Measurements from ENCODE around the gene TNS3. TPM values are rescaled to one million over a fixed set of nuclear protein-coding genes. Genes with fewer than 3 reads are reported as not detected.

The TNS3 gene
- total RNA-seq, 1 experiment from 2014 or later = 143 TPM

DNA sequence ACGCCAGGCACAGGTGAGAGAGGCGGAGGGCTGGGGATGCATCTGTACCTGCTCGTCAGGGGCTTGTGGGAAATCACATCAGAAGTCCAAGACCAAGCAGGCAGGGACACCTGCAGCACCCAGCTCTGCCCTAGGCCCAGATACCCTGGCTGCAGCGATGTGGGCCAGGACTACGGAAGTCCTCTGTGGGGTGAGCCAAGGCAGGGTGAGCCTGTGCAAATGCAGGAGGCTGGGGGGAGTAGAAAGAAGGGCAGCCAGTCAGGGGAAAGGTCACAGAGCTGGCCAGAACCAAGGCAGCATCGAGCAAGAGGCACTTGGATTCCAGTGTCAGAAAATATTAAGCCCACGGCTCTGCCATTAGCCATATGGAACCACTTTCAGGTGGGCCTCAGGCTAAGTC is 85.2 kb downstream of the TNS3 start:
- Histone ChIP-seq H4K20me1 (ENCODE audit: insufficient read depth) (peaks cover 97% of the 10 kb centered on the region), H3K4me3 (no peak overlapping the region), H3K9me2 (ENCODE audit: insufficient read depth) (no peaks in the 10 kb centered on the region), H3K4me2 (no peak overlapping the region), H3F3A (ENCODE audit: insufficient read depth, low read depth) (peaks cover 53% of the 10 kb centered on the region), H2AFZ (no peak overlapping the region), H3K9me3 (ENCODE audit: insufficient read depth, low read depth) (no peaks in the 10 kb centered on the region), H3K27me3 (ENCODE audit: insufficient read depth, low read depth) (no peaks in the 10 kb centered on the region), H3K36me3 (ENCODE audit: low read depth) (peaks cover 26% of the 10 kb centered on the region), H3K4me1 (replicated peaks; ENCODE audit: insufficient read depth) (peaks cover 26% of the 10 kb centered on the region), H3K27ac (no peak overlapping the region), H3K79me2 (ENCODE audit: low read depth) (peaks cover 96% of the 10 kb centered on the region)
- POLR2A ChIA-PET (ENCODE audit: unreplicated experiment) = no interaction called here
- intact Hi-C loops (cut with micrococcal nuclease; ENCODE audit: unreplicated experiment) = no loop called here
- no peak for DNase-seq
- BruUV-seq (replicated peaks) = no TSS peak
- TF ChIP-seq EZH2 (IDR thresholded peaks at IDR 0.05; ENCODE audit: low read depth) = no peak
- TF ChIP-seq, protein P1, sequence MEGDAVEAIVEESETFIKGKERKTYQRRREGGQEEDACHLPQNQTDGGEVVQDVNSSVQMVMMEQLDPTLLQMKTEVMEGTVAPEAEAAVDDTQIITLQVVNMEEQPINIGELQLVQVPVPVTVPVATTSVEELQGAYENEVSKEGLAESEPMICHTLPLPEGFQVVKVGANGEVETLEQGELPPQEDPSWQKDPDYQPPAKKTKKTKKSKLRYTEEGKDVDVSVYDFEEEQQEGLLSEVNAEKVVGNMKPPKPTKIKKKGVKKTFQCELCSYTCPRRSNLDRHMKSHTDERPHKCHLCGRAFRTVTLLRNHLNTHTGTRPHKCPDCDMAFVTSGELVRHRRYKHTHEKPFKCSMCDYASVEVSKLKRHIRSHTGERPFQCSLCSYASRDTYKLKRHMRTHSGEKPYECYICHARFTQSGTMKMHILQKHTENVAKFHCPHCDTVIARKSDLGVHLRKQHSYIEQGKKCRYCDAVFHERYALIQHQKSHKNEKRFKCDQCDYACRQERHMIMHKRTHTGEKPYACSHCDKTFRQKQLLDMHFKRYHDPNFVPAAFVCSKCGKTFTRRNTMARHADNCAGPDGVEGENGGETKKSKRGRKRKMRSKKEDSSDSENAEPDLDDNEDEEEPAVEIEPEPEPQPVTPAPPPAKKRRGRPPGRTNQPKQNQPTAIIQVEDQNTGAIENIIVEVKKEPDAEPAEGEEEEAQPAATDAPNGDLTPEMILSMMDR (conservative IDR thresholded peaks at IDR 0.05) = no peak
- CTCF ChIA-PET = interaction anchor here (0.6 kb wide), 1 partner anchor 83 kb away, joined by 5 read pairs; no protein-coding TSS in a partner anchor

DNA sequence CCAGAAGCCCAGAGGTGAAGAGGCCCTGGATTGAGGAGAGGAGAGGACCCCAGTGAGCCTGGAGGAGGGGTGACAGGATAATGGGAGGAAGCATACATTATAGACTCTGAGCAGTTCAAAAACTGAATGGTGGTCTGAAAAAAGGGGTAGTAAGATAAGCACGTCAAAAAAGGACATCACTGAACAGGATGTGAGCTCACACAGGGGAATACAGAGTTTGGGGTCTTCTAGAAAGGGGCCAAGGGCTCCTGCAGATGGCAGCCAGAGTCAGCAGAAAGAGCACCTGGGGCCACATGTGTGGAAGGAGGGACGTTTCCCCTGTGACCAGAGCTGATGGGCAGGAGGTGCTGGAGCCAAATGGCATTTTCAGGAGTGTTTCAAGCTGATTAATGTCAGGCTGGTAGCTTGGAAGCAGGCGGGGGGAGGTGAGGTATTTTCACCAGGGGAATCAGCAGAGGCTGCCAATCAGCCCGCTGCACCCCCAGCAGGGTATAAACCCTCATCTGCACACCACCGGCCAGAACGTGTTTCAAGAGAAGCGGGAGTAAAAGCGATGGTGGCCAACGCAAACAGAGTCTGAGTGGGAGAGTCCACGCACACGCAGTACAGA is 85.8 kb downstream of the TNS3 start:
- Histone ChIP-seq H4K20me1 (ENCODE audit: insufficient read depth) (peaks cover 97% of the 10 kb centered on the region), H3K79me2 (ENCODE audit: low read depth) (peaks cover 96% of the 10 kb centered on the region), H3K9me2 (ENCODE audit: insufficient read depth) (no peaks in the 10 kb centered on the region), H3K4me2 (no peak overlapping the region), H3K36me3 (ENCODE audit: low read depth) (peaks cover 31% of the 10 kb centered on the region), H3K4me3 (no peak overlapping the region), H3K27me3 (ENCODE audit: insufficient read depth, low read depth) (no peaks in the 10 kb centered on the region), H3F3A (ENCODE audit: insufficient read depth, low read depth) (peaks cover 53% of the 10 kb centered on the region), H2AFZ (no peak overlapping the region), H3K4me1 (replicated peaks; ENCODE audit: insufficient read depth) (peaks cover 26% of the 10 kb centered on the region), H3K27ac (no peak overlapping the region), H3K9me3 (ENCODE audit: insufficient read depth, low read depth) (no peaks in the 10 kb centered on the region)
- POLR2A ChIA-PET (ENCODE audit: unreplicated experiment) = no interaction called here
- DNase-seq = no peak
- TF ChIP-seq EZH2 (IDR thresholded peaks at IDR 0.05; ENCODE audit: low read depth) = no peak
- TF ChIP-seq, protein P1 (conservative IDR thresholded peaks at IDR 0.05) = no peak
- CTCF ChIA-PET = interaction anchor here (0.6 kb wide), 1 partner anchor 83 kb away, joined by 5 read pairs; no protein-coding TSS in a partner anchor
- intact Hi-C loops (cut with micrococcal nuclease; ENCODE audit: unreplicated experiment) = no loop called here
- no TSS peak for BruUV-seq (replicated peaks)

DNA sequence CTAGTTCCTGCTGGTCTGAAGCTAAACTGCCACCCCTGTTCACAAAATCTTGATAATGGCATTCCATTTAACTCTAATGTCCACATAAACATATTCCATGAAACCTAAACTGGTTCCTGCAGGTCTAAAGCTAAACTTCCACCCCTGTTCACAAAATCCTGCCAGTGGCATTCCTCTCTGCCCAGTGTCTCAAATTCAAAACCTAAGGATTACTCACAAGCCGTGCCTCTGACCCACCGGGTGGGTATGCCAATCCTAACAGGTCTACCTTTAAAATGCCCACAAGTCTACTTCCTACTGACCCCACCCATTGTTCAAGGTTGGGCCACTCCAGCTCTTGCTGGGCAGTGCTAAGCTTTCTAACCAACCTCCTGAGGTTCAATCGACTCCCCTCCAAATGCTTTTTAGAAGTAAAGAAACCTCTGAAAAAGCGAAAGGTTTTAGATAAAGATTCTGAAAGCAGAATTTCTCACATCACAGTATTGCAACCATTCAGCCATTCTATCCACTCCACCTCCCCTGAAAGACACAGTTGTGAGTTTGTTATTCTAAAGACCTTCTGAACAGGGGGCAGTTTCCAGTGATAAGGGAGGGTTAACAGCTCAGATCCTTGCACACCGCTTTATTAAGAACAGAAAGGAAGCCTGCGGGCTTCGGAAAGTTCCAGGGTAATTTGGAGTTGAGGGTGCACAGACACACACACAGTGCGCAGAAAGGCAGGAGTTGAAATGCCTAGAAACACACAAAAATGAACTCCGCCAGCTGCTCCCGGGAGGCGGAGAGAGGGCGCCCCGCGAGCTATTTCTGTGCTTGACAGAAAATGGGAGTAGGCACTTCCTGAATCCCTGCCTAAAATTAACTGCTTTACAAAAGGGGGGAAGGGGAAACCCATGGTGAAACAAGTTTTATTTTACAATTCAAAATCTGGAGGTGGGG is 87.7 kb downstream of the TNS3 start:
- Histone ChIP-seq H2AFZ (no peak overlapping the region), H3K36me3 (ENCODE audit: low read depth) (peaks cover 45% of the 10 kb centered on the region), H4K20me1 (ENCODE audit: insufficient read depth) (peaks cover 99% of the 10 kb centered on the region), H3K27me3 (ENCODE audit: insufficient read depth, low read depth) (no peaks in the 10 kb centered on the region), H3K9me2 (ENCODE audit: insufficient read depth) (no peaks in the 10 kb centered on the region), H3K9me3 (ENCODE audit: insufficient read depth, low read depth) (no peaks in the 10 kb centered on the region), H3F3A (ENCODE audit: insufficient read depth, low read depth) (peaks cover 45% of the 10 kb centered on the region), H3K4me2 (peak overlapping the region; percentile 47), H3K4me3 (no peak overlapping the region), H3K79me2 (ENCODE audit: low read depth) (peaks cover 99% of the 10 kb centered on the region), H3K4me1 (replicated peaks; ENCODE audit: insufficient read depth) (peaks cover 26% of the 10 kb centered on the region), H3K27ac (peak overlapping the region; percentile 57)
- DNase-seq = peak; percentile 80 to 86
- TF ChIP-seq, protein P1 (conservative IDR thresholded peaks at IDR 0.05) = no peak
- no peak for TF ChIP-seq EZH2 (IDR thresholded peaks at IDR 0.05; ENCODE audit: low read depth)
- no TSS peak for BruUV-seq (replicated peaks)
- intact Hi-C loops (cut with micrococcal nuclease; ENCODE audit: unreplicated experiment) = no loop called here
- ChIA-PET POLR2A (ENCODE audit: unreplicated experiment) (interaction anchor here (0.6 to 1.5 kb wide), 5 partner anchors 14 to 311 kb away, joined by 3 to 5 read pairs (median 4); no protein-coding TSS in a partner anchor), CTCF (interaction anchor here (0.6 to 0.9 kb wide), 3 partner anchors 18 to 325 kb away, joined by 6 to 15 read pairs (median 8); no protein-coding TSS in a partner anchor)
